Measurements from ENCODE around the gene UNC93B1.
"Not testable (repeated sequence)": the region's sequence is repeated elsewhere in the genome, so short reads cannot be mapped to it uniquely, and the experiment has no call there.

The UNC93B1 gene

DNA sequence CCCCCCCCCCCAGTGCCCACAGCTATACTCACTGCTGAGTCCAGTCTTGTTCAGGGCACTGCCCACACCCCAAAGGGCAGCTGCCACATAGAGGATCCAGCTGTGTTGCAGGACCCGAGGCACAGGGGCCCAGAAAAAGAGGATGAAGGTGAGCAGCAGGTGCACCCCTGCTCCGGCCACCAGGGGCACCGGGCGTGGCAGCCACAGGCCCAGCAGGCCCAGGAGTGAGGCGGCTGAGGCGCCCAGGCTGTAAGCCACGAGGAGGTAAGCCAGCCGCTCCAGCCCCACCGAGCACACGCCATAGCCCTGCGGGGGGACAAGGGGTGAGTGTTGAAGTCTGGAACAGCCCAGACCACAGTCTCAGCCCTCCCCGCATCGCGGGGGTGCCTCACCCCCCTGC, 8.3 kb downstream of the UNC93B1 start:
- in situ Hi-C loops (cut with MboI; ENCODE audit: low sequenced_read_pairs) = not testable (repeated sequence)

DNA sequence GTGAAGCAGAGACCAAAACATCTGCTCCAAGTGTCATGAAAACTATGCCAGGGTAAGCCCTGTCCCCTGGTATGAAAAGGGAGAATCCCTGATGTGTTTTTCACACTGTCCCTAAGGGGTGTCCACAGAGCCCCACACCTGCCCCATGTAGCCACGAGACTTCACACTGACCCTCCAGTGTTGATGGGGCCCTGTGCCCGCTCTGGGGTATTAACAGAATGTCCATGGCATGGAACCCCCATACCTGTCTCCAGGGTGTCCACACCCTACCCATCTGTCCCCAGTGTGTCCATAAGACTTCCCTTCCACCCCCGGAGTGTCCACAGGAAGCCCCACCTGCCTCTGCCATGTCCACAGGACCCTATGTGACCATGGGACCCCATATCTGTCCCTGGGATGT, 8.8 kb downstream of the UNC93B1 start:
- in situ Hi-C loops (cut with MboI; ENCODE audit: low sequenced_read_pairs) = not testable (repeated sequence)

DNA sequence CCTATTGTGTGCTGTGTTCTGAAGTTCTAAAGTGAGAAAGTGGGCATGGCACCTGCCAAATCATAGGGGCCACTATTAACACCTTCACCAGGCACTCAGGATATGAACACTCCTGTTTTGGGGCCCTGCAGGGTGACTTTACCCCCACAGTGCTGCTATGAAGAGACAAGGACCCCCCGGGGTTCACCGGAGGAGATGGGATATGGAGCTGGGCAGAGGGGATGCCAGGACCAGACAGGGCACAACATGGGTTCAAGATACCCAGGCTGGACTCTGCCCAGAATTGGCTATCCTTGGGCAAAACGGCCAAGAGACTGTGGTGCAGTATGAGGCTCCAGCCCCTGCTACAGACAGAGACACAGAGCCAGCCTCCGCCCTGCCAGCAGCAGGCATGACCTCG, 9.5 kb downstream of the UNC93B1 start:
- in situ Hi-C loops (cut with MboI; ENCODE audit: low sequenced_read_pairs) = not testable (repeated sequence)

DNA sequence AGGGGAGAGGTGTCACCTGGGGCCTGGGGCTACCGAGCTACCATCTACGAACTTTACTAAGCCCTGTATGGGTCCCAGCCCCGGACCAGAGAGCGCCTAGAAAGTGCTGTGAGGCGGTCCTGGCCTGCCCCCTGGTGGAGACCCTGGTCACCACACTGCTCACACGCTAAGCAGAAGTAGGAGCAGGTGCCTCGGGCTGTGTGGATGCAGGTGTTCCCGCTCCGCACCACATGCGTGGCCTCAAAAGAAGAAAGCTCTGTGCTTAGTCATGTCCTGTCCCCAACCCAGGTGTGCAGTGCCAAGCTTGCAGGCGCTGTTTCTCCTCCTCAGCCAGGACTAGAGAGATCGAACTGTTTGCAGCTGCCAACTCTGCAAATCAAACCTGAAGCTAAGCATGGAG, 10.1 kb downstream of the UNC93B1 start:
- in situ Hi-C loops (cut with MboI; ENCODE audit: low sequenced_read_pairs) = not testable (repeated sequence)

DNA sequence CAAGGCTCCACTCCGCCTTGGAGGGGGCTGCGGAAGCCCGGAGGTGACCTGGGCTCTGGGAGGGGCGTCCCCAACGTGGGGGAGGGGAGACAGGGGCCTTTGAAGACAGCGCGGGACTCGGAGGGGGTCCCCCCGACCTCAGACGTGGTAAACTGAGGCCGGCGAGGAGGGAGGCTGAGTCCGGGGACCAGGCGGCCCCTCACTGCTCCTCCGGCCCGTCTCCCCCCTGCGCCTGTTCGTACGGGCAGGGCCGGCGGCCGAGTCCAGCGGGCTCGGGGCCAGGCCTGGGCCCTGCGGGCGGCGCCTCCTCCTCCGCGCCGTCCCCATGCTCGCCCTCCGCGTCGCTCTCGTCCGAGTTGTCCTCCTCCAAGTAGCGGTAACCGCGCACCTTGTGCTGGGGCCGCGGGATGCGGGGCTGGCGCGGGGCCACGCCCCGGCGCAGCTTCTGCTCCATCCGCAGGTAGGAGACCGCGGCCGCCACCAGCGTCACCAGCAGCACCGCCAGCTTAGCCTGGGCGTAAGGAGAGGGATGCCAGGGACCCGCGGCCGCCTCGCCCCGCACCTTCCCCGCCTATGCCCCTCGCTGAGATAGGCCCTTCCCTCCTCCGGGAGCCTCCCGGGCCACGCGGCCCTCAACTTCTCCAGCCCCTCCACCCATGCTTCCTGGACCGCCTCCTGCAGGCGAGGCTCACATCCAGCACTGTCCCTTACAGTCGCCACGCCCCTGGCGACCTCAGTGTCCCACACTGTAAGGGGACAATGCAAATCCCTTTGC, 12.4 kb downstream of the UNC93B1 start:
- in situ Hi-C loops (cut with MboI; ENCODE audit: low sequenced_read_pairs) = not testable (repeated sequence)

DNA sequence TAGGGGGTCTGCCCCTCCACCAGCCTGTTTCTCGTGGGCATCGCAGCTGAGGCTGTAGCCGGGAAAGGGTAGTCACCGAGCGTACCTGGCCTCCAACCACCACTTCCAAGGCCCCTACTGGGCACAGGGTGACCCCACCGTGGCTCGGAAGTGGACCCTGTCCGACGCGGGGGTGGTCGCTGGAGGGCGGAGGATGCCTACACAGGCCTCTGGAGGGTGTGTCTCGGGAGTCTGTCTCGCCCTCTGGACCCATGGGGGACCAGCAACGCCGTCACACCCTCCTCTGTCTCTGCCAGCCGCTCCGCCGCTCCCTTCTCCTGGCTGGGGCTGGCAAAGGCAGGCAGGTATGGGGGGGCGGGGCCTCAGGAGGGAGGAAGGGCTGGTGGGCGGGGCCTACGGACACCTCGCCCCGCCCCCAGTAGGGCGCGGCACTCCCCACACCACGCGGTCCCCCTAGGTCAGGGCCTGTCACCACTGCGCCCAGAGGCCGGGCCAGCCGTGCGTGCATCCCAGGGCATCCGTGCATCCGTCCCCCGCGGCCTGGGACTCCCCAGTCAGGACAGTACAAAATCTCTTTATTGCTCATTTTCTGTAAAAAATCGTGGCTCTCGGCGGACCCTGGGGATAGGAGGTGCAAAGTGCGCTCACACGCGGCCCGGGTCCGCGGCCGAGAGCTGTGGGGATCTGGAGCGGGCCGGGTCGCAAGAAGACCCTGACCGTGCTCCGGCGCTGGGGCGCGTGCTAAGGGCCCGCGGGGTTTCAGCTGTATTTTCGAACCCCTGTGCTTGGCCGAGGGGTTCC, 13.2 kb downstream of the UNC93B1 start:
- in situ Hi-C loops (cut with MboI; ENCODE audit: low sequenced_read_pairs) = not testable (repeated sequence)

DNA sequence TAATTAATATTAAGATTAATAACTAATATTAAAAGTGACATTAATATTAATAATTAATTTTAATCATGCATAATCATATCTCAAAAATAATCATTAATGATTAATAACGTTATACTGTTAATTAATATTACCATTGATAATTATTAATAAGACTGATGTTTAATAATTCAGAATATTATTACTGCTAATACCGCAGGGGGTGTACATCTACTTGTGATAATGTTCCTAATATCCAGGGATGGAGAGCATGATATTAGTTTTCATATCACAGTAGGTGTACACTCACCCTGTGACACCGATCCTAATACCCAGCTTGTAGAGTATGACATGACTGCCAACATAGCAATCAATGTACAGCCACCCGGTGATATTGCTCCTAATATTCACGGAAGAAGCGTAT, 18.6 kb downstream of the UNC93B1 start:
- in situ Hi-C loops (cut with MboI; ENCODE audit: low sequenced_read_pairs) = not testable (repeated sequence)

DNA sequence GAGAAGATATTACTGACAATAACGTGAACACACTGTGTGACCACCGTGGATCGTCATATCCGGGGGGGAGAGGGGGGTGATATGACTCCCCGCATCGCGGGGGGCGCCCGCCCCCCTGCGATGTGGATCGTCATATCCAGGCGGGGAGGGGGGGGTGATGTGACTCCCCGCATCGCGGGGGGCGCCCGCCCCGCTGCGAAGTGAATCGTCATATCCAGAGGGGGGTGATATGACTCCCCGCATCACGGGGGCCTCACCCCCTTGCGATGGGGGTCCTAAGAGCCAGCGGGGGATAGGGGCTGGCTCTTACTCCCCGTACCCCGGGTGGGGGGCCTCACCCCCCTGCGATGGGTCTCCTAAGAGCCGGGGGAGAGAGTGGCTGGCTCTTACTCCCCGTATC, 19.9 kb downstream of the UNC93B1 start:
- in situ Hi-C loops (cut with MboI; ENCODE audit: low sequenced_read_pairs) = no loop called here

DNA sequence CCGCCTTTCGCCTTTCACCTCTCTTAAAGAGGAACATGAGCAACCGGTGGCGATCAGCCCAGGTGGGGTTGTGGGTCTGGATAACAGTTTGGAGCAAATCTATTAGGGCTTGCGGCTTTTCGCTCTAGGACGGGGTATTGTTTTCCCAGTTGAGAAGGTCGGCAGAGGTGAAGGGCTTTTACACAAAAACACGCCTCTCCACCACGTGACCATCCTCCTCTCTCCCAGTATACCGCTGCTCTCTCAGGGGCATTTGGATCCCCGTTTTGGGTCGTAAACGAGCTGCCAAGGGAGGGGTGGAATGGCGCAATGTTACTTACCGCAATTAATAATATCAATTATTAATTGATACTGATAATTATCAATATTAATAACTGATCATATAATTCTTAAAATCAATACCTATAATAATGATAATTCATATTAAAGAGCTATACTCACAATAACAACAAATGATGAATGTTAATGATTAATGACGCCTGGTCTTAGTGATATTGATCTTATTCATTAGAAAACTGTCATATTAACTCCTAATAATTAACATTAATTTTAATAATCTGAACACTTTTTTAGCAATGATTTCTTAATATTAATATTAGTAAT, 21.5 kb downstream of the UNC93B1 start:
- in situ Hi-C loops (cut with MboI; ENCODE audit: low sequenced_read_pairs) = not testable (repeated sequence)

DNA sequence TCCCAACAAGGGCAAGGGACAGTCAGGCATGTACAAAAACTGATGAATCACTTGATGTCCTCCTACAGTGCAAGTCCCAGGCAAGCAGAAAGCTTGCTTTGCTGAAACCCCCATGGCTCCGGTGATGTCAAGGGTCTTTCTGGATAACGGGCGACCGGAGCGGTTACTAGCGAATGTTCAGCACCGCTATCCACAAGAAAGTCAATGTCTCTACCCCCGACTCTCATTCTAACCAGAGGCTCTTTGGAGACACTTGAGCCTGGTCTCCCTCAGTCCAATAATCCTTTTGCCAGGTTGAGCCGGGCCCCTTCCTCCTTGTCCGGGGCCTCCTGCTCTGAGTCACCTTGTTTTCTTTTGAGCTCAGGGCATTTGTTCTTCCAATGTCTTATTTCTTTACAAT, 22.7 kb downstream of the UNC93B1 start:
- in situ Hi-C loops (cut with MboI; ENCODE audit: low sequenced_read_pairs) = not testable (repeated sequence)

DNA sequence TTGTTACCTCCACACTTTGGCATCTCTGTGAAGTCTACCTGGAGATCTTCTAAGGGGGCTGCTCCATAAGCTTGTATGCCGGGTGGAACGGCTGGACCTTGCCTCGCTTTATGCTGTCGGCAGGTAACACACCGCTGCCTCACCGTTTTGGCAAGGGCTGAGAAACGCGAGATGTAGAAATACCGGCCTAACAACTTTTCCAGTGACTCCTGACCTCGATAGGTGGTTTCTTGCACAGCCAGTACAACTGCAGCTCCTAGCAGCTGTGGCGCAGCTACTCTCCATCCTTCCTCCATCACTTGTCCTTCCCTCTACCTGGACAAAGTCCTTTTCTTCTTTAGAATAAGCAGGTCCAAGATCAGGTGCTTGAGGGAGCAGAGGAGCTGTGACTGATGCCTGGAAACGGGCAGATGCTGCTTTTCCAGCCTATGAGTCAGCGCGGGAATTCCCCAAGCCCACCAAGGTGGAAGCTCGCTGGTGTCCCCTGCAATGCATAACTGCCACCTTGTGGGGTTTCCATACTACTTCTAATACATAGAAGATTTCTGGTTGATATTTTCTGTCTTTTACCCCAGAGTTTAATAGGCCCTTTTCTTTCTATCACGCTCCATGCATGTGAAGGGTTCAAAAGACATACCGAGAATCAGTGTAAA, 25.0 kb downstream of the UNC93B1 start:
- in situ Hi-C loops (cut with MboI; ENCODE audit: low sequenced_read_pairs) = not testable (repeated sequence)

DNA sequence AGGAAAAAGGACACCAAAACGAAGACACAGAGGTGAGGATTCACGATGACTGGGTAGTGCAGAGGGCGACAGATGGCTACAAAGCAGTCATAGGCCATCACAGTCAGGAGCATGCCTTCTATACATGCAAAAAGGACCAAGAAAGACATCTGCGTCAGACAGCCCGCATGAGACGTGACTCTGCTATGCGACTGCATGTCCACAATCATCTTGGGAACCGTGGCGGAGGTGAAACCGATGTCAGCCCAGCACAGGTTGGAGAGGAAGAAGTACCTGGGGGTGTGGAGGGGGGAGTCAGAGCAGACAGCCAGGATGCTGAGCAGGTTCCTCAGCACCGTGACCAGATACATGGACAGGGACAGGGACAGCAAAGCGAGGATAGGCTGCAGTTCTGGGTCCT, 29.2 kb downstream of the UNC93B1 start:
- in situ Hi-C loops (cut with MboI; ENCODE audit: low sequenced_read_pairs) = loop anchor here (25.0 kb wide), 1 partner anchor 137 kb away; no protein-coding TSS in a partner anchor

DNA sequence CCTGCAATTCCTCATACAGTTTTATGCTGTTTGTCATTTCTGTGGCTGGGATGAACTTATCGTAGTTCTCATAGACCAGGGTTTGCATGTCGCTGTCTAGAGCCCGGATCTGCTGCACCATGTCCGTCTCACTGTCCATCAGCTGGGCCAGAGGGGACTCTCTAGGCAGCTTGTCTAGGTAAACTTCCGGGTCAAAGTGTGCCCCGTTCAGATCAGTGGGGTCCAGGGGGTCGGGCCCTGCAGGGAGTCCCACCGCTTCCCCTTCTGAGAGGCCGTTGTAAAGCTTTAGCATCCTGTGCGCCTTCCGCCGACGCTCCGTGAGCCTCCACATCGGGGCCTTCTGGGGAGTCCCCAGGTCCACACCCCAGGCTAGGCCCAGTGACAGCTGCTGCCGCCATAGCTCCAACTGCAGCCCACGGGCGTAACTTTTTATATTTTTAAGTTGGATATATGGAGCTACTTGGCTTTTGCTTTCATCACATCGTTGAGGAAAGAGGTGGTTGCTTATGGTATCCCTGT, 38.0 kb downstream of the UNC93B1 start:
- in situ Hi-C loops (cut with MboI; ENCODE audit: low sequenced_read_pairs) = loop anchor here (25.0 kb wide), 1 partner anchor 129 kb away; no protein-coding TSS in a partner anchor

DNA sequence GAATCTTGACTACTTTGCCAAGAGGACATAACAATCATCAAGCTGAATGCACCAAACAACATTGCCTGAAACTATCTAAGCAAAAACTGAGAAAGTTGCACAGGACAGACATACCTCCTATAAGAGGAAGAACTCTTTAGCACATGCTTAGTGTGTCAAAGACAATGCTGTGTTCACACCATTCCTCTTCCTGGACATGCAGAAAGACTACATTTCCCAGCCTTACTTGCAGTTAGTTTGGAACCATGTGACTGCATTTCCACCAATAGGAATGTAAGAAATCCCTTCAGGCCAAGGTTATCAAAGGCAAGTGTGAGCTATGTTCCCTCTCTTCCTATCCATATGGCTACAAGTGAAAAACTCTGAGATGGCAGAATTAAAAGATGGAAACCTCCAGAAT, 39.2 kb downstream of the UNC93B1 start:
- in situ Hi-C loops (cut with MboI; ENCODE audit: low sequenced_read_pairs) = loop anchor here (25.0 kb wide), 1 partner anchor 127 kb away; no protein-coding TSS in a partner anchor

DNA sequence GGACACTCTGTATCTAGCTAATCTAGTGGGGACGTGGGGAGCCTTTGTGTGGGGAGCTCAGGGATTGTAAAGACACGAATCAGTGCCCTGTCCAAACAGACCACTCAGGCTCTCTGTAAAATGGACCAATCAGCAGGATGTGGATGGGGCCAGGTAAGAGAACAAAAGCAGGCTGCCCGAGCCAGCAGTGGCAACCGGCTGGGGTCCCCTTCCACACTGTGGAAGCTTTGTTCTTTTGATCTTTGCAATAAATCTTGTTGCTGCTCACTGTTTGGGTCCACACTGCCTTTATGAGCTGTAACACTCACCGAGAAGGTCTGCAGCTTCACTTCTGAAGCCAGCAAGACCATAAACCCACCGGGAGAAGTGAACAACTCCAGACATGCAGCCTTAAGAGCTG, 40.0 kb downstream of the UNC93B1 start:
- in situ Hi-C loops (cut with MboI; ENCODE audit: low sequenced_read_pairs) = loop anchor here (25.0 kb wide), 1 partner anchor 127 kb away; no protein-coding TSS in a partner anchor

DNA sequence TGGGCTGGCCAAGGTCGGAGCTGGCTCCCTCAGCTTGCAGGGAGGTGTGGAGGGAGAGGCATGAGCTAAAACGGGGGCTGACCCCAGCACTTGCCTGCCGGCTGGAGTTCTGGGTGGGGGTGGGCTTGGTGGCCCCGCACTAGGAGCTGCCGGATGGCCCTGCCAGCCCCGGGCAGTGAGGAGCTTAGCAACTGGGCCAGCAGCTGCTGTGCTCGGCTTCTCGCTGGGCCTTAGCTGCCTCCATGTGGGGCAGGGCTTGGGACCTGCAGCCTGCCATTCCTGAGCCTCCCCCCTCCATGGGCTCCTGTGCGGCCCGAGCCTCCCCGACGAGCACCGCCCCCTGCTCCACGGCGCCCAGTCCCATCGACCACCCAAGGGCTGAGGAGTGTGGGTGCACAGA, 40.7 kb downstream of the UNC93B1 start:
- in situ Hi-C loops (cut with MboI; ENCODE audit: low sequenced_read_pairs) = loop anchor here (25.0 kb wide), 1 partner anchor 126 kb away; no protein-coding TSS in a partner anchor

DNA sequence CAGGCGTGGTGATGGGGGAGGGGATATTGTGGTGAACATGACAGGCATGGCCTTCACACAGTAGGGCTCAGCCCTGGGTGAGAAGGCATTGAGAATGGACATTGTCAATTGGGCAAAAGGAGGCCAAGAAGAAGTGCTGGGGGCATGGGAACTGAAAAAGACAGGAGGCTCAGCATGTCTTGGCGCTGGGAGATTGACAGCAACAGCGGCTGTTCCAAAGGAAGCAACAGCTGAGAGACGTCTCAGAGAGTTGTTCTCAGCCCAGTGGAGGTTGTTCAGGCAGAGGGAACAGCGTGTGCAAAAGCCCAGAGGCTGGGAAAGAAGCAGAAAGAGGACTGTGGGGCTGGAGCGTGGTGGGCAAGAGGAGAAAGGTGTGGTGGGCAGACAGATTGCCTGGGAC, 47.7 kb downstream of the UNC93B1 start:
- in situ Hi-C loops (cut with MboI; ENCODE audit: low sequenced_read_pairs) = loop anchor here (25.0 kb wide), 1 partner anchor 119 kb away; no protein-coding TSS in a partner anchor

DNA sequence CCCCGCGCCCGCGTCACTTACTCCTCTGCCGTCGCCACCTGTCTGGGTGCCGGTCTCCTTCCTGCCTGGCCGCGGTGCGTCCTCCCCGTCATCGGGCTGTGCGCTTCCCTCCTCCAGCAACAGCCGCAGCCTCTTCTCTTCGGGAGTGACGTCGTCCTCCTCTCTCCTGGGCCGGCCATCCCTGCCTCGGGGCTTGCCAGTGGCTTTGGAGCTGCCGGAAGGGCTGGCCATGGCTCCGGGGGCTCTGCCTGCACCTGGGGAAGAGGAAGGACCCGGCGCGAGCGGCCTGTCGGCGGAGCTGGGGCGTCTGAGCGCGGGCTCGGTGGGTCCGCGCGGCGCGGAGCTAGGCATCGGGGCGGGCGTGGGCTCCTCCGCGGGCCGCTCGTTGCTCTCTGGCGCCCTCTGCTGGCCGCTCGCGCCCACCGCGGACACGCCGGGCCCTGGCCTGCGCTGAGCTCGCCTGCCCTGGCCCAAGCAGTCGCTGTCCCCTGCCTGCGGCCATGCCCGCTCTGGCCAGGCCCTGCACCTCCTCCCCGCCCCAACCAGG, 48.4 kb downstream of the UNC93B1 start:
- in situ Hi-C loops (cut with MboI; ENCODE audit: low sequenced_read_pairs) = loop anchor here (25.0 kb wide), 1 partner anchor 118 kb away; no protein-coding TSS in a partner anchor

DNA sequence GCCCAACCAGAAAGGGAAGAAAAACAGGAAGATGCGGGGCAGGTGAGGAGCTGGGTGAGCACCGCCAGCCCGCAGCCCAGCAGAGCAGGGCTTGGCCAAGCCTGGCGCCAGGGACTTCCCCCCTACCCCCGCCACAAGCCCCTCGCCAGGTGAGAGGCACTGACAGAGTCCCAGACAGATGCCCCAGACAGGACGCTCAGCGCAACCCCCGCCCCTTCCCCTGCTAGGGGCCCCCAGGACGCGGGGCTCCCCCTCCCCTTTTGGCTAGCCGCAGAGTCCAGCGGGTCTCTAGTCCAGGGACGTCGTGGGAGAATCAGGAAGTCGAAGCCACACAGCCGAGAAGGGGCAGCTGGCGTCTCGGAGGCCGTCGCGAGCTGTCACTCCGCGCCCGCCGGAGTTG, 48.9 kb downstream of the UNC93B1 start:
- in situ Hi-C loops (cut with MboI; ENCODE audit: low sequenced_read_pairs) = loop anchor here (25.0 kb wide), 1 partner anchor 118 kb away; no protein-coding TSS in a partner anchor

DNA sequence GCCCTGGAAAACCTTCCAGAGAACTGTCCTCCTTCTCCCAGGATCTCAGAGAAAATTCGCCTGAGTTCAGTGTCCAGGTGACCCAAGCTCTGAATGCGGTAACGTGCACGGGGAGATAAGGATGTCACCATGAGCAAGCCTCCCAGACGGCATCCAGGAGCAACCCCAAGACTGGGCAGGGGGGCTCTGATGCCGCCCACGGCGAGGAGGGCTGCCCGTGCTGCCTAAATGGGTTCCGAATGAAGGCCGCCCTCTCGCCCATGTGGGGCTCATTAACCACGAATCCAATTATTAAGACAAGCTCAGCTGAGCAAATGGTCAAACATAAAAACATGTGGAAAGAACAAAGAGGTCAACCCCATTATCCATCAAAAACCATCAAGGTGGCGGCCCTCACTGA, 49.6 kb downstream of the UNC93B1 start:
- in situ Hi-C loops (cut with MboI; ENCODE audit: low sequenced_read_pairs) = loop anchor here (25.0 kb wide), 1 partner anchor 117 kb away; no protein-coding TSS in a partner anchor
